GM19043 (cell line): Measurements from ENCODE around the gene FLNC.

Source experiments
- ATAC-seq: cut with Tn5 transposase; IDR thresholded peaks from one replicate; pipeline ENCODE4 v1.9.1; 2021; ENCODE audit warnings: low read depth; ENCODE audit not compliant: unreplicated experiment

FLNC gene

GRCh38 chr7:128888039-128888755 lies 58.0 kb downstream of the FLNC start:
- ATAC-seq: no peak

GRCh38 chr7:128888756-128889095 lies 58.5 kb downstream of the FLNC start:
- ATAC-seq: no peak

GRCh38 chr7:128889121-128889520 lies 58.9 kb downstream of the FLNC start:
- ATAC-seq: no peak

- ATAC-seq: no peak
Observed at GRCh38 chr7:128890306-128891109, 60.3 kb downstream of the FLNC start.

GRCh38 chr7:128891110-128891941 lies 61.1 kb downstream of the FLNC start:
- ATAC-seq: no peak

GRCh38 chr7:128891942-128892269 lies 61.7 kb downstream of the FLNC start:
- ATAC-seq: no peak

- ATAC-seq: no peak
Observed at GRCh38 chr7:128892521-128893250, 62.5 kb downstream of the FLNC start.

GRCh38 chr7:128893251-128894100 lies 63.3 kb downstream of the FLNC start:
- ATAC-seq: no peak

GRCh38 chr7:128894101-128894440 lies 63.9 kb downstream of the FLNC start:
- no peak for ATAC-seq

GRCh38 chr7:128895320-128895719 lies 65.1 kb downstream of the FLNC start:
- no peak for ATAC-seq

GRCh38 chr7:128899392-128899791 lies 69.2 kb downstream of the FLNC start:
- ATAC-seq: no peak

GRCh38 chr7:128900237-128900636 lies 70.0 kb downstream of the FLNC start:
- no peak for ATAC-seq

GRCh38 chr7:128902761-128903585 lies 72.8 kb downstream of the FLNC start:
- no peak for ATAC-seq

- ATAC-seq: no peak
Observed at GRCh38 chr7:128903621-128904361, 73.6 kb downstream of the FLNC start.

GRCh38 chr7:128904381-128905197 lies 74.4 kb downstream of the FLNC start:
- ATAC-seq: peak; percentile 57

- ATAC-seq: no peak
Observed at GRCh38 chr7:128906001-128906765, 76.0 kb downstream of the FLNC start.
